Panc1 (cell line): ENCODE measurements around the gene ARMC10.

Source experiments
- SIN3A ChIP-seq: IDR thresholded peaks from 2 replicates; pipeline ENCODE4 v1.6.1; 2012; ENCODE audit warnings: low read depth, mild to moderate bottlenecking, low read length, moderate library complexity, borderline replicate concordance; ENCODE audit not compliant: insufficient read depth
- TF ChIP-seq, protein P1 (sequence below): fragments of 450-650 bp; IDR thresholded peaks from 2 replicates; pipeline ENCODE4 v1.5.1; 2017; ENCODE audit warnings: mild to moderate bottlenecking

DNA sequence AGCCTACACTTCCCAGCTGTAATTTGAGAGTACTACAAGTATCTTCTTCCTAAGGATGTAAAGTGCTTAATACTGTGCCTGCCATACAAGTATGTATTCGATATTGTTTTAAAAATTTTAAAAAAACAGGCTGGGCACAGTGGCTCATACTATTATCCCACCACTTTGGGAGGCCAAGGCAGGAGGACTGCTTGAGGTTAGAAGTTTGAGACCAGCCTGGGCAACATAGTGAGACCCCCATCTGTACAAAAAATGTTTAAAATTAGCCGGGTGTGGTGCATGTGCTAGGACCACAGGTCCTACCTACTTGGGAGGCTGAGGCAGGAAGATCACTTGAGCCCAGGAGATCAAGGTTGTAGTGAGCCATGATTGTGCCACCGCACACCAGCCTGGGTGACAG lies 8.3 kb downstream of the ARMC10 start:
- TF ChIP-seq, protein P1, sequence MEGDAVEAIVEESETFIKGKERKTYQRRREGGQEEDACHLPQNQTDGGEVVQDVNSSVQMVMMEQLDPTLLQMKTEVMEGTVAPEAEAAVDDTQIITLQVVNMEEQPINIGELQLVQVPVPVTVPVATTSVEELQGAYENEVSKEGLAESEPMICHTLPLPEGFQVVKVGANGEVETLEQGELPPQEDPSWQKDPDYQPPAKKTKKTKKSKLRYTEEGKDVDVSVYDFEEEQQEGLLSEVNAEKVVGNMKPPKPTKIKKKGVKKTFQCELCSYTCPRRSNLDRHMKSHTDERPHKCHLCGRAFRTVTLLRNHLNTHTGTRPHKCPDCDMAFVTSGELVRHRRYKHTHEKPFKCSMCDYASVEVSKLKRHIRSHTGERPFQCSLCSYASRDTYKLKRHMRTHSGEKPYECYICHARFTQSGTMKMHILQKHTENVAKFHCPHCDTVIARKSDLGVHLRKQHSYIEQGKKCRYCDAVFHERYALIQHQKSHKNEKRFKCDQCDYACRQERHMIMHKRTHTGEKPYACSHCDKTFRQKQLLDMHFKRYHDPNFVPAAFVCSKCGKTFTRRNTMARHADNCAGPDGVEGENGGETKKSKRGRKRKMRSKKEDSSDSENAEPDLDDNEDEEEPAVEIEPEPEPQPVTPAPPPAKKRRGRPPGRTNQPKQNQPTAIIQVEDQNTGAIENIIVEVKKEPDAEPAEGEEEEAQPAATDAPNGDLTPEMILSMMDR = no peak
- no peak for TF ChIP-seq SIN3A
